Measurements from ENCODE around the gene RFC5. TPM values are rescaled to one million over a fixed set of nuclear protein-coding genes. Genes with fewer than 3 reads are reported as not detected.

The RFC5 gene
- total and polyA plus RNA-seq, 2 of the 4 experiments (the other 2 are of a cell fraction) = 14.7 to 20.1 TPM

GRCh38 chr12:118032188-118032587, 15.7 kb downstream of the RFC5 start:
- H3K56ac ChIP-seq (ENCODE audit: extremely low read depth, insufficient read depth, low read length) = no peak overlapping the region
- H2AK5ac ChIP-seq (ENCODE audit: low read depth, low read length) = no peak overlapping the region
- H2BK15ac ChIP-seq (ENCODE audit: low read depth, low read length) = no peak overlapping the region
- CTCF ChIA-PET = interaction anchor here (0.6 to 0.7 kb wide), 2 partner anchors 23 to 103 kb away, joined by 3 read pairs; no protein-coding TSS in a partner anchor
- no peak overlapping the region for H4K5ac ChIP-seq (ENCODE audit: low read depth, low read length)
- H4K91ac ChIP-seq (ENCODE audit: insufficient read depth, low read depth, low read length) = no peak overlapping the region
- H3K14ac ChIP-seq (replicated peaks; ENCODE audit: low read depth, low read length) = no peak overlapping the region
- in situ Hi-C loops (cut with MboI; ENCODE audit: low sequenced_read_pairs) (loop anchor here (25.0 kb wide), 1 partner anchor 355 kb away; the partner anchor contains the start of gene SUDS3), dilution Hi-C loops (cut with HindIII; ENCODE audit: low sequenced_read_pairs, unreplicated experiment) (no loop called here), intact Hi-C loops (cut with micrococcal nuclease) (no loop called here)
- no peak overlapping the region for H2AFZ ChIP-seq (replicated peaks; ENCODE audit: low read length, poor library complexity)
- H3K4me1 ChIP-seq (ENCODE audit: control insufficient read depth, insufficient read depth, low read length) = no peaks in the 10 kb centered on the region
- H2BK5ac ChIP-seq (ENCODE audit: low read depth, low read length, poor library complexity, severe bottlenecking) = no peak overlapping the region
- H3K9me1 ChIP-seq (ENCODE audit: insufficient read depth, low read length) = peaks cover 4% of the 10 kb centered on the region; the same call in 1 of the 2 replicates
- no peak overlapping the region for H3K4me2 ChIP-seq (ENCODE audit: low read depth, low read length)
- POLR2A ChIA-PET (ENCODE audit: unreplicated experiment) = no interaction called here
- H4K20me1 ChIP-seq (ENCODE audit: insufficient read depth, low read length) = peaks cover 10% of the 10 kb centered on the region; the same call in 1 of the 2 replicates
- no peak overlapping the region for H3K9ac ChIP-seq (ENCODE audit: low read depth, low read length)
- H2BK120ac ChIP-seq (ENCODE audit: low read depth, low read length) = no peak overlapping the region
- H3K4ac ChIP-seq (ENCODE audit: low read depth, low read length) = no peak overlapping the region
- peaks cover 4 to 8% of the 10 kb centered on the region in 2 experiments; a peak in 3 of 4 replicates for H3K79me1 ChIP-seq (ENCODE audit: low read depth in 1 of 2, low read length in 2 of 2)
- H3K18ac ChIP-seq (ENCODE audit: low read depth, low read length) = no peak overlapping the region
- no peak overlapping the region for H2BK20ac ChIP-seq (ENCODE audit: low read depth, low read length)
- H4K8ac ChIP-seq (ENCODE audit: low read depth in 2 of 2, low read length in 2 of 2) = no peak overlapping the region
- no peaks in the 10 kb centered on the region for H3K27me3 ChIP-seq (ENCODE audit: control insufficient read depth, insufficient read depth, low read length)
- no peak overlapping the region for H3K23ac ChIP-seq (ENCODE audit: low read depth, low read length)
- no CpG with 5 or more reads among the region's 7 CpGs for WGBS, 2 experiments (ENCODE audit: extremely low coverage in 2 of 2, insufficient read length in 1 of 2)
- ATAC-seq (ENCODE audit: low read depth) (no peak), DNase-seq (no peak)
- H3K9me3 ChIP-seq (ENCODE audit: control insufficient read depth, insufficient read depth, low read length) = no peaks in the 10 kb centered on the region
- peaks cover 51% of the 10 kb centered on the region for H3K36me3 ChIP-seq (ENCODE audit: control insufficient read depth, insufficient read depth, low read length)
- TF ChIP-seq POLR2A (IDR thresholded peaks at IDR 0.05; ENCODE audit: low read depth, low read length) (no peak), BHLHE40 (IDR thresholded peaks at IDR 0.05; ENCODE audit: low read depth, low read length) (no peak), RFX5 (IDR thresholded peaks at IDR 0.05; ENCODE audit: low read depth, low read length) (no peak), CHD1 (IDR thresholded peaks at IDR 0.05; ENCODE audit: low read depth, low read length) (no peak), ELK1 (IDR thresholded peaks at IDR 0.05; ENCODE audit: borderline replicate concordance, low read depth, low read length) (no peak), FOS (IDR thresholded peaks at IDR 0.05; ENCODE audit: low read depth, low read length) (no peak), NFE2L2 (IDR thresholded peaks at IDR 0.05; ENCODE audit: low read depth, low read length) (no peak)
- H3K4me3 ChIP-seq (ENCODE audit: insufficient read depth, low read depth, low read length) = no peak overlapping the region
- no TSS peak for BruUV-seq (replicated peaks)
- no peak overlapping the region for H3K27ac ChIP-seq (ENCODE audit: insufficient read depth, low read length)
- H2AK9ac ChIP-seq (replicated peaks; ENCODE audit: low read depth, low read length, poor library complexity) = no peak overlapping the region
